ENCODE data around the gene SCAI. TPM values are rescaled to one million over a fixed set of nuclear protein-coding genes. Genes with fewer than 3 reads are reported as not detected.

SCAI gene
- total and polyA plus RNA-seq, 9 of the 15 experiments (the other 6 are each of a cell fraction or from before 2014, with no cell fraction given), result 0.70 to 12.4 (median 4.2) TPM

DNA sequence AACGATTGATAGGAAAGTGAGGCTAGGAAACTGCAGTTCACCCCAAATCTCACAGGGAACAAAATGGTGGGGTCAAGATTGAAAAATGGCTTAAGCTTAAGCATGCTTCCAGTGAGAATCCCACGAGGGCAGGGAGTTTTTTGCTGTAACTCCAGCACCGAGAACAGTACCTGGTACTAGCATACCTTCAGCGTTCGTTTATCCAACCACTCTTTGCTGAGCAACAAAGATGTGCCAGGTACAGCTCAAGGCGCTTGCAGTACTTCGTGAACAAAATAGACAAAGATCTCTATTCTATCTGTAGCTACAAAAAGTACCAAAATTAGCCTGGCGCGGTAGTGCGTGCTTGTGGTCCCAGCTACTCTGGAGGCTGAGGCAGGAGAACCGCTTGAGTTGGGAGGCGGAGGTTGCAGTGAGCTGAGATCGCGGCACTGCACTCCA is 47.1 kb upstream of the SCAI start (continued):
- peak; percentile 29; the same call in 1 of the 2 replicates for TF ChIP-seq TEAD4 (IDR thresholded peaks at IDR 0.05; ENCODE audit: low read length)
- TF ChIP-seq TEAD4 (CRISPR knock-in tag; IDR thresholded peaks at IDR 0.05; ENCODE audit: borderline replicate concordance), result no peak
- TF ChIP-seq GATA2 (CRISPR knock-in tag; IDR thresholded peaks at IDR 0.05), result 0 out of 2 replicates have a peak, but pooled peaks have one; percentile 31
- TF ChIP-seq LARP7 (IDR thresholded peaks at IDR 0.05), result no peak
- TF ChIP-seq, protein P1, sequence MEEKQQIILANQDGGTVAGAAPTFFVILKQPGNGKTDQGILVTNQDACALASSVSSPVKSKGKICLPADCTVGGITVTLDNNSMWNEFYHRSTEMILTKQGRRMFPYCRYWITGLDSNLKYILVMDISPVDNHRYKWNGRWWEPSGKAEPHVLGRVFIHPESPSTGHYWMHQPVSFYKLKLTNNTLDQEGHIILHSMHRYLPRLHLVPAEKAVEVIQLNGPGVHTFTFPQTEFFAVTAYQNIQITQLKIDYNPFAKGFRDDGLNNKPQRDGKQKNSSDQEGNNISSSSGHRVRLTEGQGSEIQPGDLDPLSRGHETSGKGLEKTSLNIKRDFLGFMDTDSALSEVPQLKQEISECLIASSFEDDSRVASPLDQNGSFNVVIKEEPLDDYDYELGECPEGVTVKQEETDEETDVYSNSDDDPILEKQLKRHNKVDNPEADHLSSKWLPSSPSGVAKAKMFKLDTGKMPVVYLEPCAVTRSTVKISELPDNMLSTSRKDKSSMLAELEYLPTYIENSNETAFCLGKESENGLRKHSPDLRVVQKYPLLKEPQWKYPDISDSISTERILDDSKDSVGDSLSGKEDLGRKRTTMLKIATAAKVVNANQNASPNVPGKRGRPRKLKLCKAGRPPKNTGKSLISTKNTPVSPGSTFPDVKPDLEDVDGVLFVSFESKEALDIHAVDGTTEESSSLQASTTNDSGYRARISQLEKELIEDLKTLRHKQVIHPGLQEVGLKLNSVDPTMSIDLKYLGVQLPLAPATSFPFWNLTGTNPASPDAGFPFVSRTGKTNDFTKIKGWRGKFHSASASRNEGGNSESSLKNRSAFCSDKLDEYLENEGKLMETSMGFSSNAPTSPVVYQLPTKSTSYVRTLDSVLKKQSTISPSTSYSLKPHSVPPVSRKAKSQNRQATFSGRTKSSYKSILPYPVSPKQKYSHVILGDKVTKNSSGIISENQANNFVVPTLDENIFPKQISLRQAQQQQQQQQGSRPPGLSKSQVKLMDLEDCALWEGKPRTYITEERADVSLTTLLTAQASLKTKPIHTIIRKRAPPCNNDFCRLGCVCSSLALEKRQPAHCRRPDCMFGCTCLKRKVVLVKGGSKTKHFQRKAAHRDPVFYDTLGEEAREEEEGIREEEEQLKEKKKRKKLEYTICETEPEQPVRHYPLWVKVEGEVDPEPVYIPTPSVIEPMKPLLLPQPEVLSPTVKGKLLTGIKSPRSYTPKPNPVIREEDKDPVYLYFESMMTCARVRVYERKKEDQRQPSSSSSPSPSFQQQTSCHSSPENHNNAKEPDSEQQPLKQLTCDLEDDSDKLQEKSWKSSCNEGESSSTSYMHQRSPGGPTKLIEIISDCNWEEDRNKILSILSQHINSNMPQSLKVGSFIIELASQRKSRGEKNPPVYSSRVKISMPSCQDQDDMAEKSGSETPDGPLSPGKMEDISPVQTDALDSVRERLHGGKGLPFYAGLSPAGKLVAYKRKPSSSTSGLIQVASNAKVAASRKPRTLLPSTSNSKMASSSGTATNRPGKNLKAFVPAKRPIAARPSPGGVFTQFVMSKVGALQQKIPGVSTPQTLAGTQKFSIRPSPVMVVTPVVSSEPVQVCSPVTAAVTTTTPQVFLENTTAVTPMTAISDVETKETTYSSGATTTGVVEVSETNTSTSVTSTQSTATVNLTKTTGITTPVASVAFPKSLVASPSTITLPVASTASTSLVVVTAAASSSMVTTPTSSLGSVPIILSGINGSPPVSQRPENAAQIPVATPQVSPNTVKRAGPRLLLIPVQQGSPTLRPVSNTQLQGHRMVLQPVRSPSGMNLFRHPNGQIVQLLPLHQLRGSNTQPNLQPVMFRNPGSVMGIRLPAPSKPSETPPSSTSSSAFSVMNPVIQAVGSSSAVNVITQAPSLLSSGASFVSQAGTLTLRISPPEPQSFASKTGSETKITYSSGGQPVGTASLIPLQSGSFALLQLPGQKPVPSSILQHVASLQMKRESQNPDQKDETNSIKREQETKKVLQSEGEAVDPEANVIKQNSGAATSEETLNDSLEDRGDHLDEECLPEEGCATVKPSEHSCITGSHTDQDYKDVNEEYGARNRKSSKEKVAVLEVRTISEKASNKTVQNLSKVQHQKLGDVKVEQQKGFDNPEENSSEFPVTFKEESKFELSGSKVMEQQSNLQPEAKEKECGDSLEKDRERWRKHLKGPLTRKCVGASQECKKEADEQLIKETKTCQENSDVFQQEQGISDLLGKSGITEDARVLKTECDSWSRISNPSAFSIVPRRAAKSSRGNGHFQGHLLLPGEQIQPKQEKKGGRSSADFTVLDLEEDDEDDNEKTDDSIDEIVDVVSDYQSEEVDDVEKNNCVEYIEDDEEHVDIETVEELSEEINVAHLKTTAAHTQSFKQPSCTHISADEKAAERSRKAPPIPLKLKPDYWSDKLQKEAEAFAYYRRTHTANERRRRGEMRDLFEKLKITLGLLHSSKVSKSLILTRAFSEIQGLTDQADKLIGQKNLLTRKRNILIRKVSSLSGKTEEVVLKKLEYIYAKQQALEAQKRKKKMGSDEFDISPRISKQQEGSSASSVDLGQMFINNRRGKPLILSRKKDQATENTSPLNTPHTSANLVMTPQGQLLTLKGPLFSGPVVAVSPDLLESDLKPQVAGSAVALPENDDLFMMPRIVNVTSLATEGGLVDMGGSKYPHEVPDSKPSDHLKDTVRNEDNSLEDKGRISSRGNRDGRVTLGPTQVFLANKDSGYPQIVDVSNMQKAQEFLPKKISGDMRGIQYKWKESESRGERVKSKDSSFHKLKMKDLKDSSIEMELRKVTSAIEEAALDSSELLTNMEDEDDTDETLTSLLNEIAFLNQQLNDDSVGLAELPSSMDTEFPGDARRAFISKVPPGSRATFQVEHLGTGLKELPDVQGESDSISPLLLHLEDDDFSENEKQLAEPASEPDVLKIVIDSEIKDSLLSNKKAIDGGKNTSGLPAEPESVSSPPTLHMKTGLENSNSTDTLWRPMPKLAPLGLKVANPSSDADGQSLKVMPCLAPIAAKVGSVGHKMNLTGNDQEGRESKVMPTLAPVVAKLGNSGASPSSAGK (IDR thresholded peaks at IDR 0.05), result peak; percentile 96
- TF ChIP-seq, protein P2, sequence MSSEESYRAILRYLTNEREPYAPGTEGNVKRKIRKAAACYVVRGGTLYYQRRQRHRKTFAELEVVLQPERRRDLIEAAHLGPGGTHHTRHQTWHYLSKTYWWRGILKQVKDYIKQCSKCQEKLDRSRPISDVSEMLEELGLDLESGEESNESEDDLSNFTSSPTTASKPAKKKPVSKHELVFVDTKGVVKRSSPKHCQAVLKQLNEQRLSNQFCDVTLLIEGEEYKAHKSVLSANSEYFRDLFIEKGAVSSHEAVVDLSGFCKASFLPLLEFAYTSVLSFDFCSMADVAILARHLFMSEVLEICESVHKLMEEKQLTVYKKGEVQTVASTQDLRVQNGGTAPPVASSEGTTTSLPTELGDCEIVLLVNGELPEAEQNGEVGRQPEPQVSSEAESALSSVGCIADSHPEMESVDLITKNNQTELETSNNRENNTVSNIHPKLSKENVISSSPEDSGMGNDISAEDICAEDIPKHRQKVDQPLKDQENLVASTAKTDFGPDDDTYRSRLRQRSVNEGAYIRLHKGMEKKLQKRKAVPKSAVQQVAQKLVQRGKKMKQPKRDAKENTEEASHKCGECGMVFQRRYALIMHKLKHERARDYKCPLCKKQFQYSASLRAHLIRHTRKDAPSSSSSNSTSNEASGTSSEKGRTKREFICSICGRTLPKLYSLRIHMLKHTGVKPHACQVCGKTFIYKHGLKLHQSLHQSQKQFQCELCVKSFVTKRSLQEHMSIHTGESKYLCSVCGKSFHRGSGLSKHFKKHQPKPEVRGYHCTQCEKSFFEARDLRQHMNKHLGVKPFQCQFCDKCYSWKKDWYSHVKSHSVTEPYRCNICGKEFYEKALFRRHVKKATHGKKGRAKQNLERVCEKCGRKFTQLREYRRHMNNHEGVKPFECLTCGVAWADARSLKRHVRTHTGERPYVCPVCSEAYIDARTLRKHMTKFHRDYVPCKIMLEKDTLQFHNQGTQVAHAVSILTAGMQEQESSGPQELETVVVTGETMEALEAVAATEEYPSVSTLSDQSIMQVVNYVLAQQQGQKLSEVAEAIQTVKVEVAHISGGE (CRISPR knock-in tag; IDR thresholded peaks at IDR 0.05), result no peak
- TF ChIP-seq ELF2 (CRISPR knock-in tag; IDR thresholded peaks at IDR 0.05), result no peak
- TF ChIP-seq, protein P3, sequence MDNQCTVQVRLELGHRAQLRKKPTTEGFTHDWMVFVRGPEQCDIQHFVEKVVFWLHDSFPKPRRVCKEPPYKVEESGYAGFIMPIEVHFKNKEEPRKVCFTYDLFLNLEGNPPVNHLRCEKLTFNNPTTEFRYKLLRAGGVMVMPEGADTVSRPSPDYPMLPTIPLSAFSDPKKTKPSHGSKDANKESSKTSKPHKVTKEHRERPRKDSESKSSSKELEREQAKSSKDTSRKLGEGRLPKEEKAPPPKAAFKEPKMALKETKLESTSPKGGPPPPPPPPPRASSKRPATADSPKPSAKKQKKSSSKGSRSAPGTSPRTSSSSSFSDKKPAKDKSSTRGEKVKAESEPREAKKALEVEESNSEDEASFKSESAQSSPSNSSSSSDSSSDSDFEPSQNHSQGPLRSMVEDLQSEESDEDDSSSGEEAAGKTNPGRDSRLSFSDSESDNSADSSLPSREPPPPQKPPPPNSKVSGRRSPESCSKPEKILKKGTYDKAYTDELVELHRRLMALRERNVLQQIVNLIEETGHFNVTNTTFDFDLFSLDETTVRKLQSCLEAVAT (IDR thresholded peaks at IDR 0.05), result peak in 1 of 2 experiments; percentile 67; a peak in 2 of 4 replicates
- 0 out of 2 replicates have a peak, but pooled peaks have one; percentile 14 for TF ChIP-seq CXXC5 (CRISPR knock-in tag; IDR thresholded peaks at IDR 0.05)

Measured in K562 (cell line).